KMS-11 (cell line): ENCODE results near the gene SLC1A7.

ENCODE experiments used
- H2AFZ ChIP-seq: fragments of 200-600 bp; sonication (generic); 2 replicates; pipeline ENCODE4 v1.6.1; 2016; ENCODE audit warnings: antibody characterized with exemption, mixed run types, low read depth
- H3K27ac ChIP-seq: fragments of 200-600 bp; sonication (generic); 2 replicates; pipeline ENCODE4 v1.6.1; 2016; ENCODE audit warnings: mild to moderate bottlenecking, mixed run types
- H3K27me3 ChIP-seq: fragments of 200-600 bp; sonication (generic); 2 replicates; pipeline ENCODE4 v1.6.1; 2017; ENCODE audit warnings: mild to moderate bottlenecking, low read depth, mixed run types, moderate library complexity; ENCODE audit not compliant: insufficient read depth
- H3K36me3 ChIP-seq: fragments of 200-600 bp; sonication (generic); 2 replicates; pipeline ENCODE4 v1.6.1; 2017; ENCODE audit warnings: mild to moderate bottlenecking, mixed run types; ENCODE audit not compliant: insufficient read depth
- H3K4me1 ChIP-seq: fragments of 200-600 bp; sonication (generic); 2 replicates; pipeline ENCODE4 v1.6.1; 2016; ENCODE audit warnings: mild to moderate bottlenecking, low read depth, mixed run types; ENCODE audit not compliant: poor library complexity, severe bottlenecking
- H3K4me2 ChIP-seq: fragments of 200-600 bp; sonication (generic); 2 replicates; pipeline ENCODE4 v1.7.0; 2016; ENCODE audit warnings: mild to moderate bottlenecking, mixed run types
- H3K4me3 ChIP-seq: fragments of 200-600 bp; sonication (generic); IDR thresholded peaks from 2 replicates; pipeline ENCODE4 v1.6.1; 2017; ENCODE audit warnings: low read depth, low read length, mixed read lengths; ENCODE audit not compliant: insufficient read depth
- H3K79me2 ChIP-seq: fragments of 200-600 bp; sonication (generic); 2 replicates; pipeline ENCODE4 v1.6.1; 2016; ENCODE audit warnings: low read depth, mixed run types; ENCODE audit not compliant: insufficient read depth
- H3K9ac ChIP-seq: fragments of 200-600 bp; sonication (generic); 2 replicates; pipeline ENCODE4 v1.6.1; 2016; ENCODE audit warnings: mild to moderate bottlenecking, mixed run types
- H4K20me1 ChIP-seq: fragments of 200-600 bp; sonication (generic); 2 replicates; pipeline ENCODE4 v1.6.1; 2016; ENCODE audit warnings: mild to moderate bottlenecking, mixed run types; ENCODE audit not compliant: insufficient read depth
- TF ChIP-seq, protein P1 (sequence below): fragments of 200-600 bp; sonication (generic); conservative IDR thresholded peaks from 2 replicates; pipeline ENCODE4 v1.6.1; 2017; ENCODE audit warnings: low read depth, mild to moderate bottlenecking, antibody characterized with exemption, low read length, moderate library complexity, mixed read lengths

The SLC1A7 gene

GRCh38 chr1:53062708-53063591 is 79.5 kb downstream of the SLC1A7 start:
- Histone ChIP-seq H3K4me2 (no peak overlapping the region), H3K27me3 (no peaks in the 10 kb centered on the region), H3K4me3 (no peak overlapping the region), H2AFZ (no peak overlapping the region), H4K20me1 (no peaks in the 10 kb centered on the region), H3K27ac (no peak overlapping the region), H3K9ac (no peak overlapping the region), H3K4me1 (no peaks in the 10 kb centered on the region), H3K79me2 (no peaks in the 10 kb centered on the region), H3K36me3 (no peaks in the 10 kb centered on the region)
- TF ChIP-seq, protein P1, sequence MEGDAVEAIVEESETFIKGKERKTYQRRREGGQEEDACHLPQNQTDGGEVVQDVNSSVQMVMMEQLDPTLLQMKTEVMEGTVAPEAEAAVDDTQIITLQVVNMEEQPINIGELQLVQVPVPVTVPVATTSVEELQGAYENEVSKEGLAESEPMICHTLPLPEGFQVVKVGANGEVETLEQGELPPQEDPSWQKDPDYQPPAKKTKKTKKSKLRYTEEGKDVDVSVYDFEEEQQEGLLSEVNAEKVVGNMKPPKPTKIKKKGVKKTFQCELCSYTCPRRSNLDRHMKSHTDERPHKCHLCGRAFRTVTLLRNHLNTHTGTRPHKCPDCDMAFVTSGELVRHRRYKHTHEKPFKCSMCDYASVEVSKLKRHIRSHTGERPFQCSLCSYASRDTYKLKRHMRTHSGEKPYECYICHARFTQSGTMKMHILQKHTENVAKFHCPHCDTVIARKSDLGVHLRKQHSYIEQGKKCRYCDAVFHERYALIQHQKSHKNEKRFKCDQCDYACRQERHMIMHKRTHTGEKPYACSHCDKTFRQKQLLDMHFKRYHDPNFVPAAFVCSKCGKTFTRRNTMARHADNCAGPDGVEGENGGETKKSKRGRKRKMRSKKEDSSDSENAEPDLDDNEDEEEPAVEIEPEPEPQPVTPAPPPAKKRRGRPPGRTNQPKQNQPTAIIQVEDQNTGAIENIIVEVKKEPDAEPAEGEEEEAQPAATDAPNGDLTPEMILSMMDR: no peak

GRCh38 chr1:53061859-53062707 is 80.4 kb downstream of the SLC1A7 start, which contains the start of gene PODN:
TSS of gene PODN (plus strand) at chr1:53062213. CDS start at chr1:53069856, 7,643 bp downstream.
- Histone ChIP-seq H3K9ac (no peak within 1 kb of the TSS), H3K27me3 (no peaks in the 10 kb centered on the region), H2AFZ (no peak within 1 kb of the TSS), H3K4me1 (no peaks in the 10 kb centered on the region), H3K79me2 (no peaks in the 10 kb centered on the region), H3K27ac (no peak within 1 kb of the TSS), H3K36me3 (no peaks in the 10 kb centered on the region), H4K20me1 (no peaks in the 10 kb centered on the region), H3K4me2 (no peak within 1 kb of the TSS), H3K4me3 (no peak within 1 kb of the TSS)
- TF ChIP-seq, protein P1: no peak

DNA sequence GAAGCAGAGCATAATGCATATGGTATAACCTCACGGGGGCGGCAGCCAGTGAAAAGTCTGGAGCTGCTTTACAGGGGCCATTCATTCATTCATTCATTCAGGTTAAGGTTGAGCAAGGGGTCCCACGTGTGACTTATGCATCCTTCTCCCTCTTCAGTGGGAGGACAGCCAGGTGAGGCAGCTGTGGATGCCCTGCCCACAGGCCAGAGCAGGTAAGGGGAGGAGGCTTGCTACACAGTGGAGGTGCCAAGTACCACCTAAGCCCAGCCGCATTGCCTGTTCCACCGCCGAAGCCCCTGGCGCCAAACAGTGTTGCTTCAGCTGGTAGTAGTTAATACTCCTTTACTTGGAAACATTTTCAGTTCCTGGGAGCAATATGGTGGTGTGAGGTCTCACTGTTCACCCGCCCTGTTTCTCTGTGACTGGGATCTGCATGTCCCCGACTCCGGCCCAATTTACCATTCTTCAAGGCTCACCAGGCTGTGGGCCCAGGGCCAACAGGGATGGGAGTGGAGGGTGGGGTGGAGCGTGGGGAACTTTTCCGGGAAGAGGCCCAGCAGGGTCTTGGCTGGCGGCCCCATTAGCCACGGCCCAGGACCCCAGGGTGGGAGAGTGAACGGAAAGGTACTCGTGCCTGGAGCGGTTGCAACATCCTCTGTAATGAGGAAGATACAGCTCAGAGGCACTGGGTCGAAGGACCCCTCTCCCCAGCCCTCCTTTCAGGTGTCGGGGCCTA is 81.1 kb downstream of the SLC1A7 start:
- Histone ChIP-seq H3K4me3 (no peak overlapping the region), H4K20me1 (no peaks in the 10 kb centered on the region)

DNA sequence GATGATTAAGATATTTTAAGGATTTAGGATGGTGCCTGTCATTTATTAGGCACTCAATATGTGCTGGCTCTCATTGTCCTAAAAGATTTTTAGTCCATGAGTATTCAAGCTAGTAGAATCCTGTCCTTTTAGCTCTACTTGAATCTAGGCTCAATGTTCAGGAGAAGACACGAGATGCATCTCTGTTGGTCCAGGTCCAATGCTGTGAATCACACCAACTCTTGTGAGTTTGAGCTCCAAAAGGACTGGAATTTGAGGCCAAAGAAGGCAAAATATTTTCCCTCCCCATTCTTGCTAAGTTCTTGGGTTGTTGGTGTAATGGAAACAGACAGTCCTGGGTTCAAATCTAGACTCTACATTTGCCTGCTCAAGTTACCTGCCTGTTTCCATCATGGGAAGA is 81.9 kb downstream of the SLC1A7 start:
- Histone ChIP-seq H2AFZ (no peak overlapping the region), H4K20me1 (no peaks in the 10 kb centered on the region), H3K4me3 (no peak overlapping the region), H3K36me3 (no peaks in the 10 kb centered on the region), H3K27me3 (no peaks in the 10 kb centered on the region), H3K27ac (no peak overlapping the region), H3K4me1 (no peaks in the 10 kb centered on the region), H3K9ac (no peak overlapping the region), H3K4me2 (no peak overlapping the region), H3K79me2 (no peaks in the 10 kb centered on the region)
- TF ChIP-seq, protein P1: no peak

More for the DNA sequence above, 81.1 kb downstream of the SLC1A7 start:
- H2AFZ ChIP-seq: no peak overlapping the region
- H3K79me2 ChIP-seq: no peaks in the 10 kb centered on the region
- H3K9ac ChIP-seq: no peak overlapping the region
- H3K4me2 ChIP-seq: no peak overlapping the region
- no peaks in the 10 kb centered on the region for H3K4me1 ChIP-seq
- H3K27ac ChIP-seq: no peak overlapping the region
- TF ChIP-seq, protein P1: no peak
- H3K27me3 ChIP-seq: no peaks in the 10 kb centered on the region
- H3K36me3 ChIP-seq: no peaks in the 10 kb centered on the region
